GM12891 (cell line): ENCODE measurements around the gene ARID4A. TPM values are rescaled to one million over a fixed set of nuclear protein-coding genes. Genes with fewer than 3 reads are reported as not detected.
A peak's percentile ranks its signal among the peaks of the same experiment; 100 is the strongest.
"Not testable (repeated sequence)": the region's sequence is repeated elsewhere in the genome, so short reads cannot be mapped to it uniquely, and the experiment has no call there.

Source experiments
- DNase-seq: peaks from one replicate; pipeline ENCODE4 v3.0.0; 2011; ENCODE audit warnings: low spot score; ENCODE audit not compliant: insufficient read length
- FAIRE-seq: peaks from 2 replicates; lab custom pipeline; 2011; peaks lifted over from hg19 to GRCh38; lab: Jason Lieb, UNC
- PAX5 ChIP-seq: IDR thresholded peaks from 2 replicates; pipeline ENCODE4 v1.6.1; 2011; ENCODE audit warnings: low read length, moderate library complexity, mild to moderate bottlenecking; ENCODE audit not compliant: insufficient read depth, severe bottlenecking
- POLR2A ChIP-seq: IDR thresholded peaks from 2 replicates; pipeline ENCODE4 v1.6.1; 2011; ENCODE audit warnings: low read depth, low read length, control low read depth
- POLR2AphosphoS5 ChIP-seq: IDR thresholded peaks from 2 replicates; pipeline ENCODE4 v1.6.1; 2011; ENCODE audit warnings: low read depth, low read length, control low read depth
- POU2F2 ChIP-seq: IDR thresholded peaks from 2 replicates; pipeline ENCODE4 v1.6.1; 2011; ENCODE audit warnings: low read depth, mild to moderate bottlenecking, control low read depth, low read length, moderate library complexity
- SPI1 ChIP-seq: IDR thresholded peaks from 2 replicates; pipeline ENCODE4 v1.6.1; 2011; ENCODE audit warnings: low read depth, low read length, control low read depth
- TAF1 ChIP-seq: IDR thresholded peaks from 2 replicates; pipeline ENCODE4 v1.6.1; 2011; ENCODE audit warnings: low read depth, low read length, control low read depth
- polyA plus RNA-seq: library from polyadenylated mRNA; unstranded; fragments of >200 nt; gene quantifications from one replicate; pipeline ENCODE4 v1.2.1, GENCODE V29; 2012; ENCODE audit warnings: low read depth, missing spikeins, inconsistent platforms; ENCODE audit not compliant: missing spikeins

ARID4A gene, protein sequence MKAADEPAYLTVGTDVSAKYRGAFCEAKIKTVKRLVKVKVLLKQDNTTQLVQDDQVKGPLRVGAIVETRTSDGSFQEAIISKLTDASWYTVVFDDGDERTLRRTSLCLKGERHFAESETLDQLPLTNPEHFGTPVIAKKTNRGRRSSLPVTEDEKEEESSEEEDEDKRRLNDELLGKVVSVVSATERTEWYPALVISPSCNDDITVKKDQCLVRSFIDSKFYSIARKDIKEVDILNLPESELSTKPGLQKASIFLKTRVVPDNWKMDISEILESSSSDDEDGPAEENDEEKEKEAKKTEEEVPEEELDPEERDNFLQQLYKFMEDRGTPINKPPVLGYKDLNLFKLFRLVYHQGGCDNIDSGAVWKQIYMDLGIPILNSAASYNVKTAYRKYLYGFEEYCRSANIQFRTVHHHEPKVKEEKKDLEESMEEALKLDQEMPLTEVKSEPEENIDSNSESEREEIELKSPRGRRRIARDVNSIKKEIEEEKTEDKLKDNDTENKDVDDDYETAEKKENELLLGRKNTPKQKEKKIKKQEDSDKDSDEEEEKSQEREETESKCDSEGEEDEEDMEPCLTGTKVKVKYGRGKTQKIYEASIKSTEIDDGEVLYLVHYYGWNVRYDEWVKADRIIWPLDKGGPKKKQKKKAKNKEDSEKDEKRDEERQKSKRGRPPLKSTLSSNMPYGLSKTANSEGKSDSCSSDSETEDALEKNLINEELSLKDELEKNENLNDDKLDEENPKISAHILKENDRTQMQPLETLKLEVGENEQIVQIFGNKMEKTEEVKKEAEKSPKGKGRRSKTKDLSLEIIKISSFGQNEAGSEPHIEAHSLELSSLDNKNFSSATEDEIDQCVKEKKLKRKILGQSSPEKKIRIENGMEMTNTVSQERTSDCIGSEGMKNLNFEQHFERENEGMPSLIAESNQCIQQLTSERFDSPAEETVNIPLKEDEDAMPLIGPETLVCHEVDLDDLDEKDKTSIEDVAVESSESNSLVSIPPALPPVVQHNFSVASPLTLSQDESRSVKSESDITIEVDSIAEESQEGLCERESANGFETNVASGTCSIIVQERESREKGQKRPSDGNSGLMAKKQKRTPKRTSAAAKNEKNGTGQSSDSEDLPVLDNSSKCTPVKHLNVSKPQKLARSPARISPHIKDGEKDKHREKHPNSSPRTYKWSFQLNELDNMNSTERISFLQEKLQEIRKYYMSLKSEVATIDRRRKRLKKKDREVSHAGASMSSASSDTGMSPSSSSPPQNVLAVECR
- 9.0 TPM for polyA plus RNA-seq

DNA sequence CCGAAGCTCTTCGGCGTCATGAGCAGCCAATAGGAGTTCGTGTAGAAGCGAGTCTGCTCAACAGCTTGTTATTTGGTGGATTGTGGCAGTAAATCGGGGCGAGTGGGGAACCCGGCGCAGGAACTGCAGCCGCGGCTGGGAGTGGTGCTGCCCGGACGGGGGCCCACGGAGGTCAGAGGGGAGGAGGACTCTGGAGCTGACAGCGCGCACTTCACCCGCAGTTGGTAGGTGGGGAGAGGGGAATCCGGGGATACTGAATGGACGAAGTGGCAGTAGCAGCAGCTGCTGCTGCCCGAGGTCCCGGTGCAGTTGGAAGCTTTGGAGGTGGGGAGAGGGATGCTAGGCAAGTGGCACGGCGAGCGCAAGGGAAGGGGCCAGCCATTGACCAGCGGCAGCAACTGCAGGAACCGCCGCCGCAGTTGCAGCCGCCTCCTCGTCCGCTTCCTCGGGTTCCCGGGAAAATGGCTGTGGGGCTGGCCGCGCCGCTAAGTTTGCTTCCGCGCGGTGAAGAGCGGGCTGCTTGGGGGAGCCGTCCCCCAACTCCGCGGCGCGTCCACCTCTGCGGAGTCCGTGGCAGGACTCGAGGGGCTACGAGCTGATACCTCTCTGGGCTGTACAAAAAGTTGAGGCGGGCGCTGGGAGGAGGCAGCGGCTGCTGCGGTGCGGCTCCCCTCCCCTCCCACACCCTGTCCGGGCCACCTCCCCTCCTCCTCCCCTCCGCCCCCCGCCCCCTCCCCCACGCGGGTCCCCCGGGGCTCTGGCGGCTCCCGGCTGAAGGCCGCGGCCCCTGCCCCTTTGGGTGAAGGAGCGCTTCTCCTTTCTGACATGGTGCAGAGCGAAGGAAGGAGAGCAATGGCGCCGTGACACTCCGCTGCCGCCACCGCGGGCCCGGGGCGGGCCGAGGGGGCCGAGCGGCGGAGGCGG is at the start of gene ARID4A:
TSS of gene ARID4A (plus strand) at position 79 of the 924 bp plus-strand sequence. CDS start 1,300 bp downstream, outside the sequence.
- no peak for FAIRE-seq

DNA sequence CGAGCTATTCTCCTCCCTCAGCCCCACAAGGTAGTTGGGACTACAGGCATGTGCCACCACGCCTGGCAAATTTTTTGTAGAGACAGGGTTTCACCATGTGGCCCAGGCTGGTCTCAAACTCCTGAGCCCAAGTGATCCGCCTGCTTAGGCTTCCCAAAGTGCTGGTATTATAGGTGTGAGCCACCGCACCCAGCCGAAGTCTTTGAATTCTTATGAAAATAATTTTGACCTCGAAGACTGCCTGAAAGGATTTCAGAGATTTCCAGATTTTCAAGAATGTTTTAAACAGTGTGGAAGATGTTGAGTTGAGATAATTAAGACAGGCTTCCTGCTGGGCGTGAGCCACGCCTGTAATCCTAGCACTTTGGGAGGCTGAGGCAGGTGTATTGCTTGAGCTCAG is 48.7 kb upstream of the ARID4A start:
- TF ChIP-seq PAX5, result no peak
- TF ChIP-seq SPI1, result no peak
- no peak for TF ChIP-seq POLR2A
- no peak for TF ChIP-seq TAF1
- TF ChIP-seq POLR2AphosphoS5, result no peak
- no peak for TF ChIP-seq POU2F2
- no peak for DNase-seq
- no peak for FAIRE-seq

More for the DNA sequence above, at the start of gene ARID4A:
- DNase-seq, result peak; percentile 29
- TF ChIP-seq TAF1 (peak; percentile 48; the same call in 1 of the 2 replicates), PAX5 (no peak), POLR2AphosphoS5 (no peak), POLR2A (peak; percentile 35; the same call in 1 of the 2 replicates), POU2F2 (0 out of 2 replicates have a peak, but pooled peaks have one; percentile 7), SPI1 (no peak)

- no peak for DNase-seq
- TF ChIP-seq PAX5, result no peak
- no peak for TF ChIP-seq SPI1
- no peak for TF ChIP-seq POU2F2
- no peak for TF ChIP-seq POLR2AphosphoS5
- TF ChIP-seq TAF1, result no peak
- TF ChIP-seq POLR2A, result no peak
- FAIRE-seq, result no peak
Measured at GRCh38 chr14:58258156-58258555, 40.2 kb upstream of the ARID4A start.

DNA sequence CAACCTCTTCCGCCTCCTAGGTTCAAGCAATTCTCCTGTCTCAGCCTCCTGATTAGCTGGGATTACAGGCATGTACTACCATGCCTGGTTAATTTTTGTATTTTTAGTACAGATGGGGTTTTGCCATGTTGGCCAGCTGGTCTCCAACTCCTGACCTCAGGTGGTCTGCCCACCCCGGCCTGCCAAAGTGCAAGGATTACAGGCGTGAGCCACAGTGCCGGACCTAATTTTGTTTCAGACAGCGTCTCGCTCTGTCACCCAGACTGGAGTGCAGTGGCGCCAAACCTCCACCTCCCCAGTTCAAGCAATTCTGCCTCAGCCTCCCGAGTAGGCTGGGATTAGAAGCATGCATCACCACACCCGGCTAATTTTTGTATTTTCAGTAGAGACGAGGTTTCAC is 36.4 kb upstream of the ARID4A start:
- not testable (repeated sequence) for FAIRE-seq, DNase-seq

DNA sequence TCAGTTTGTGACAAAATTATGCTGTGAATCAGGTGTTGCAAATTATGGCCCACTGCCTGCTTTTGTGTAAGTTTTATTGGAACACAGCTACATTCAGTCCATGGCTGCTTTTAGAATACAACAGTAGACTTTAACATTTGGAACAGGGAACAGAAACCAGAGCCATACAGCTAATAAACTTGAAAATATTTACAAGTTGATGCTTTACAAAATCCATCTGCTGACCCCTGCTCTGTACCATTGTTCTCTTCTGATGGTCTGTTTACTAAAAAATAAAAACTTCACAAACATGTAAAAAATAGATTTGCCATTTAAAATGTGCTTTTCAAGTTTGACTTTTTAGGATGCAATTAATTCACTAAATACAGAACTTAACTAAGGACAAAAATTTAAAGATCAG is 33.0 kb upstream of the ARID4A start:
- DNase-seq, result no peak
- TF ChIP-seq POLR2AphosphoS5, result peak; percentile 54; the same call in 1 of the 2 replicates
- TF ChIP-seq TAF1, result no peak
- TF ChIP-seq PAX5, result no peak
- FAIRE-seq, result no peak

DNA sequence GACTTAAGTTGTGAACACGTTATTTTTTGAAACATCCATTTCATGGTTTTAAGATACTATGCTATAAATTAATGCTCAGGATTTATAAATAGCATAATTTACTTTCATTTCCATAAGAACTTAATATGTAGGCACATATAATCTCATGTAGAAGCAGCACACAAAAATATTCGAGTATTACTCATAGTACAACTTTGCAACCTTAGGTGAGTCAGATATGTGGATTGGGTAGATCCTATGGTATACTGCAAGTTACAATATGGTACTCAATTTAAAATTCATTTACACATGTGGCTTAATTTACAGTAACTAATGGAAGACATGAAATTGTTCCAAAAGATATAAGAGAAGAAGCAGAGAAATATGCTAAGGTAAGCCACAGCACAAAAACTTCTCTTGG is 27.7 kb upstream of the ARID4A start:
- TF ChIP-seq PAX5 (no peak), SPI1 (no peak), POLR2AphosphoS5 (no peak), POLR2A (no peak), TAF1 (no peak), POU2F2 (no peak)
- FAIRE-seq, result peak; percentile 48

DNA sequence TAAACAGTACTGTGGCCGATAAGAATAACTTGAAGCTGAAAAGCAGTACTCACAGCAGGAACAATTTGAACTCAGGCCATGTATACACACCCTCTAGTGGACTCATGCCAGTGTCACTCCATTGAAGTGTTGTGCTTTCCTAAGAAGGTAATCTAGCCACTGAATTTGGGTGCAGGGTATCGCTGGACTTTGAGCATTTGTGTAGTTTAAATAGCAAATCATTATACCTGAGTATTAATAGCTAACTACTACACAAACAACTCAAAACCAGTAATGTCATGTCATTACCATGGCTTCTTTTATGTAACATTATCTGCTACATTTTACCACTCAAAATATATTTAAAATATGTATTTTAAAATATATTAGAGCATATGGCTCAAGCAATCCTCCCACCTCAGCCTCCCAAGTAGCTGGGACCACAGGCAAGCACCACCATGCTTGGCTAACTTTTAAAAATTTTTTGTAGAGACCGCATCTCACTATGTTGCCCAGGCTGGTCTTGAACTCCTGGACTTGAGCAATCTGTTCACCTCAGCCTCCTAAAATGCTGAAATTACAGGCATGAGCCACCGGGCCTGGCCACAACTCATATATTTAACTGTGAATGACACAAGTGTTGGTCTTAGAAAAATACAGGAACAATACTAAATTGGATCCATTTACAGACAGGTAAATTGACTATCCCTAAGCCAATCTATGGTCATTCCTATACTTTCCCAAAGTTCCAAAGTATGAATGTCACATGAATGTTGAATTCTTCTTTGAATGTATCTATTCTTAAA is 25.6 kb upstream of the ARID4A start:
- TF ChIP-seq POLR2A (peak; percentile 48; the same call in 1 of the 2 replicates), POU2F2 (no peak), SPI1 (no peak), PAX5 (no peak), POLR2AphosphoS5 (peak; percentile 58; the same call in 1 of the 2 replicates), TAF1 (no peak)
- DNase-seq, result no peak
- no peak for FAIRE-seq

More for the DNA sequence above, 27.7 kb upstream of the ARID4A start:
- no peak for DNase-seq

GRCh38 chr14:58274881-58275280 is 23.5 kb upstream of the ARID4A start:
- FAIRE-seq, result no peak
- TF ChIP-seq SPI1 (no peak), POU2F2 (no peak), PAX5 (no peak), TAF1 (no peak), POLR2AphosphoS5 (no peak), POLR2A (no peak)
- no peak for DNase-seq
